PFSK-1 (cell line): ENCODE results near the gene CCSER2.

ENCODE experiments used
- POLR2AphosphoS5 ChIP-seq: IDR thresholded peaks from 2 replicates; pipeline ENCODE4 v1.6.1; 2012; ENCODE audit warnings: low read depth, mild to moderate bottlenecking, control low read depth, low read length, moderate library complexity
- TF ChIP-seq, protein P1 (sequence below), 2 experiments: IDR thresholded peaks; 2 replicates each; pipeline versions ENCODE4 v1.6.1 to v1.8.0; 2011 to 2012; ENCODE audit warnings: low read depth in 2 of 2, low read length in 2 of 2, control low read depth in 1 of 2, inconsistent platforms in 1 of 2, mild to moderate bottlenecking in 1 of 2, moderate library complexity in 1 of 2; ENCODE audit not compliant: insufficient read depth in 1 of 2

DNA sequence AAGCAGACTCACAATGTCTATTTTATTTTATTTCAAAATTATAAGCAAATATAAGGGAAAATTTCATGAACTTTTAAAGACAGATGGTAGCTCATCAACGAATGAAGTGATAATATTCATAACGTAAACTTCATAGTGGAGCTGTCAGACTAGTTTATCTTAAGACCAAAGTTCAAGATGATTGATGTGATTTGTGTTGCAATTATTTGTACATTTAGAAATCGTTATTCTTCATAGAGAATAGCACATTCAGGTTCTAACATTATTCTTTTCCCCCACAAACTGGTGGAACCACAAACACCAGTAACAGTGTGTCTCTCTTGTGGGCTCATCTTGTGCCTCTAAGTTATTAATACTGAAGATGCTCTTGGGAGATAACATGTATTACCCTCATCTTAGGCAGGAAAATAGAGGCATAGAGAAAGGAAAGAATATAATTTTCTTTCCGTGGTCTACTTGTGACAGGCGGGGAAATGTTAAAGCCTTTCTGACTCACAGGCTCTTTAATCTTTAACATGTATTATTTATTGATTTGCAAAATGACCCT lies 37.0 kb downstream of the CCSER2 start:
- no peak for TF ChIP-seq POLR2AphosphoS5
- TF ChIP-seq, protein P1, sequence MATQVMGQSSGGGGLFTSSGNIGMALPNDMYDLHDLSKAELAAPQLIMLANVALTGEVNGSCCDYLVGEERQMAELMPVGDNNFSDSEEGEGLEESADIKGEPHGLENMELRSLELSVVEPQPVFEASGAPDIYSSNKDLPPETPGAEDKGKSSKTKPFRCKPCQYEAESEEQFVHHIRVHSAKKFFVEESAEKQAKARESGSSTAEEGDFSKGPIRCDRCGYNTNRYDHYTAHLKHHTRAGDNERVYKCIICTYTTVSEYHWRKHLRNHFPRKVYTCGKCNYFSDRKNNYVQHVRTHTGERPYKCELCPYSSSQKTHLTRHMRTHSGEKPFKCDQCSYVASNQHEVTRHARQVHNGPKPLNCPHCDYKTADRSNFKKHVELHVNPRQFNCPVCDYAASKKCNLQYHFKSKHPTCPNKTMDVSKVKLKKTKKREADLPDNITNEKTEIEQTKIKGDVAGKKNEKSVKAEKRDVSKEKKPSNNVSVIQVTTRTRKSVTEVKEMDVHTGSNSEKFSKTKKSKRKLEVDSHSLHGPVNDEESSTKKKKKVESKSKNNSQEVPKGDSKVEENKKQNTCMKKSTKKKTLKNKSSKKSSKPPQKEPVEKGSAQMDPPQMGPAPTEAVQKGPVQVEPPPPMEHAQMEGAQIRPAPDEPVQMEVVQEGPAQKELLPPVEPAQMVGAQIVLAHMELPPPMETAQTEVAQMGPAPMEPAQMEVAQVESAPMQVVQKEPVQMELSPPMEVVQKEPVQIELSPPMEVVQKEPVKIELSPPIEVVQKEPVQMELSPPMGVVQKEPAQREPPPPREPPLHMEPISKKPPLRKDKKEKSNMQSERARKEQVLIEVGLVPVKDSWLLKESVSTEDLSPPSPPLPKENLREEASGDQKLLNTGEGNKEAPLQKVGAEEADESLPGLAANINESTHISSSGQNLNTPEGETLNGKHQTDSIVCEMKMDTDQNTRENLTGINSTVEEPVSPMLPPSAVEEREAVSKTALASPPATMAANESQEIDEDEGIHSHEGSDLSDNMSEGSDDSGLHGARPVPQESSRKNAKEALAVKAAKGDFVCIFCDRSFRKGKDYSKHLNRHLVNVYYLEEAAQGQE (IDR thresholded peaks at IDR 0.05; ENCODE audit: insufficient read depth in 1 of 2, low read depth in 2 of 2, low read length in 2 of 2), result no peak
